Neural progenitor cell (in vitro differentiated cells): ENCODE data around the gene IL26.

Experiments
- EZH2 ChIP-seq: fragments of 200-600 bp; sonication (generic); IDR thresholded peaks from 2 replicates; pipeline ENCODE4 v1.6.1; 2017; ENCODE audit warnings: antibody characterized with exemption, mild to moderate bottlenecking, moderate library complexity
- EZH2phosphoT487 ChIP-seq: fragments of 200-600 bp; sonication (generic); IDR thresholded peaks from 2 replicates; pipeline ENCODE4 v1.6.1; 2017; ENCODE audit warnings: antibody characterized with exemption
- TF ChIP-seq, protein P1 (sequence below): fragments of 200-600 bp; sonication (generic); IDR thresholded peaks from 2 replicates; pipeline ENCODE4 v1.5.1; 2017; ENCODE audit warnings: antibody characterized with exemption, mild to moderate bottlenecking

DNA sequence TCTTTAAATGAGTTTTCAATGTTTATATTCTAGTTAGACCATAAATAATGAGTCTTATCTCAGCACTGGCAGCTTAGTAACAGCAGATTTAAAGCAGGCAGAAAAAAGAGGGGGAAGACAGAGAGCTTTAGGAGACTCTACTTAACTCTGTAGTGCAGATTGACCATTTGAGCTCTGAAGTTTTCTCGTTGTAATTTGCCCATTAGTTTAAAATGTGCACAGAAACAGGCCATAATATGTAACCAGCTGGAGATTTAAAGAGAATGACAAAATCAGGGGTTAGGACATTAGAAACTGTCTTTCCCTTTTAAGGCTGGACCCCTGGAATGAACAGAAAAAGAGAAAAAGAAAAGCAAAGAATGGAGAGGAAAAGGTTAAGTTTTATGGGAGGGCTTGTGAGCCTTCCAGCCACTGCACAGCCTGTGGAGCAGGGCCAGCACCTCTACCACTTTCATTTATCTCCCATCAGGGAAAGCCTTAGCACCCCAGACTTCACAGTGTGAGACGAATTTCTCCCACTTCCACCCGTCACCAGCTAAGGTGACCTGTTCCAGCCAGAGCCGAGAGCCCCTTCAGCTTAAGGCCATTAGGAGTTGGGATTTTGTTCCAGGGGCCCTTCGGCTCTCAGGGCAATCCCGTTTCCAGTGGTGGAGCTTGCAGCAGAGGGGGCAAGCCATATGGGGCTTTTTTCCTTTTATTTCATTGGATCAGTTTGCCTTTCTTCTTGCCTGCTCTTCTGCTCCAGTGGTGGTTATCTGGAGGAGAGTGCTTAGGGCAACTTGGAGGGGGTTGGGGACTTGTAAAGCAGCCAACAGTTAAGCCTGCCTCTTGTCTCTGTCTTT lies 19.8 kb upstream of the IL26 start:
- TF ChIP-seq, protein P1, sequence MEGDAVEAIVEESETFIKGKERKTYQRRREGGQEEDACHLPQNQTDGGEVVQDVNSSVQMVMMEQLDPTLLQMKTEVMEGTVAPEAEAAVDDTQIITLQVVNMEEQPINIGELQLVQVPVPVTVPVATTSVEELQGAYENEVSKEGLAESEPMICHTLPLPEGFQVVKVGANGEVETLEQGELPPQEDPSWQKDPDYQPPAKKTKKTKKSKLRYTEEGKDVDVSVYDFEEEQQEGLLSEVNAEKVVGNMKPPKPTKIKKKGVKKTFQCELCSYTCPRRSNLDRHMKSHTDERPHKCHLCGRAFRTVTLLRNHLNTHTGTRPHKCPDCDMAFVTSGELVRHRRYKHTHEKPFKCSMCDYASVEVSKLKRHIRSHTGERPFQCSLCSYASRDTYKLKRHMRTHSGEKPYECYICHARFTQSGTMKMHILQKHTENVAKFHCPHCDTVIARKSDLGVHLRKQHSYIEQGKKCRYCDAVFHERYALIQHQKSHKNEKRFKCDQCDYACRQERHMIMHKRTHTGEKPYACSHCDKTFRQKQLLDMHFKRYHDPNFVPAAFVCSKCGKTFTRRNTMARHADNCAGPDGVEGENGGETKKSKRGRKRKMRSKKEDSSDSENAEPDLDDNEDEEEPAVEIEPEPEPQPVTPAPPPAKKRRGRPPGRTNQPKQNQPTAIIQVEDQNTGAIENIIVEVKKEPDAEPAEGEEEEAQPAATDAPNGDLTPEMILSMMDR, result no peak
- TF ChIP-seq EZH2 (no peak), EZH2phosphoT487 (no peak)
